HepG2 (cell line): ENCODE data around the gene NUDT14. TPM values are rescaled to one million over a fixed set of nuclear protein-coding genes. Genes with fewer than 3 reads are reported as not detected.

Source experiments
- ATAC-seq: fragments of 200-7000 bp; cut with Tn5 transposase; 3 replicates; pipeline ENCODE4 v1.9.1; 2020; ENCODE audit warnings: mild to moderate bottlenecking, moderate library complexity
- BruUV-seq: library from RNA; stranded (reverse); fragments of 400-500 nt; replicated peaks from 2 replicates; lab custom pipeline; 2021; lab: Mats Ljungman, UMichigan
- CTCF ChIA-PET: fragments of 300-600 bp; formaldehyde crosslinking; extraction: SDS; loops from one replicate; lab custom pipeline; 2021; ENCODE audit warnings: low total read pairs, inconsistent platforms, low intra/inter-chr PET ratio; lab: Yijun Ruan, JAX
- POLR2A ChIA-PET: fragments of 350-600 bp; sonication (Branson Sonifier 250); formaldehyde crosslinking; loops from one replicate; lab custom pipeline; 2020; ENCODE audit warnings: antibody characterized with exemption, inconsistent platforms; lab: Yijun Ruan, JAX
- DNase-seq: peaks from one replicate; pipeline ENCODE4 v3.0.0-alpha.2; 2015; ENCODE audit warnings: low spot score
- FAIRE-seq: peaks from 3 replicates; lab custom pipeline; 2011; peaks lifted over from hg19 to GRCh38; lab: Jason Lieb, UNC
- H2AFZ ChIP-seq: one replicate; pipeline ENCODE4 v1.6.1; 2011; ENCODE audit warnings: low read length, inconsistent platforms
- H3K27ac ChIP-seq: fragments of 300-600 bp; 3 replicates; pipeline ENCODE4 v1.8.0; 2011; ENCODE audit warnings: mixed run types, mild to moderate bottlenecking, mixed read lengths, low read length, inconsistent platforms; ENCODE audit not compliant: insufficient read depth; ENCODE audit errors: extremely low read length
- H3K27me3 ChIP-seq, 2 experiments: fragments of 200-600 bp in 1 of 2; 2 replicates in 1 of 2; 3 replicates in 1 of 2; pipeline versions ENCODE4 v1.6.0 to v1.8.0; 2011; ENCODE audit warnings: low read length in 2 of 2, mild to moderate bottlenecking in 2 of 2, moderate library complexity in 2 of 2, inconsistent platforms in 1 of 2; ENCODE audit not compliant: insufficient read depth in 2 of 2, control insufficient read depth in 1 of 2
- H3K36me3 ChIP-seq, 2 experiments: fragments of 200-600 bp in 1 of 2; replicated peaks in 1 of 2; 2 replicates in 1 of 2; 3 replicates in 1 of 2; pipeline versions ENCODE4 v1.5.1 to v1.8.0; 2011; ENCODE audit warnings: low read length in 2 of 2, inconsistent platforms in 1 of 2; ENCODE audit not compliant: insufficient read depth in 2 of 2, control insufficient read depth in 1 of 2
- H3K4me1 ChIP-seq: 2 replicates; pipeline ENCODE4 v1.5.1; 2012; ENCODE audit warnings: low read length, inconsistent platforms; ENCODE audit not compliant: insufficient read depth
- H3K4me2 ChIP-seq: 2 replicates; pipeline ENCODE4 v1.6.0; 2011; ENCODE audit warnings: low read depth, low read length, inconsistent platforms
- H3K4me3 ChIP-seq, 3 experiments: fragments of 200-600 bp in 1 of 3; sonication (generic), shearing (Covaris generic) in 1 of 3; replicated peaks in 1 of 3; 2 replicates each; pipeline ENCODE4 v1.5.1; 2011 to 2016; ENCODE audit warnings: low read length in 3 of 3, inconsistent platforms in 2 of 3, low read depth in 2 of 3, mild to moderate bottlenecking in 2 of 3, control low read depth in 1 of 3, mixed read lengths in 1 of 3; ENCODE audit not compliant: insufficient read depth in 1 of 3
- H3K79me2 ChIP-seq: one replicate; pipeline ENCODE4 v1.6.1; 2011; ENCODE audit warnings: low read length, inconsistent platforms; ENCODE audit not compliant: insufficient read depth
- H3K9ac ChIP-seq: 2 replicates; pipeline ENCODE4 v1.6.0; 2011; ENCODE audit warnings: mild to moderate bottlenecking, low read depth, low read length, inconsistent platforms; ENCODE audit not compliant: insufficient read depth
- H3K9me3 ChIP-seq: 2 replicates; pipeline ENCODE4 v1.5.1; 2012; ENCODE audit warnings: mild to moderate bottlenecking, low read length
- H4K20me1 ChIP-seq: 2 replicates; pipeline ENCODE4 v1.6.0; 2011; ENCODE audit warnings: inconsistent platforms, mild to moderate bottlenecking, low read length, moderate library complexity; ENCODE audit not compliant: insufficient read depth
- ARID4A ChIP-seq: sonication (generic); formaldehyde crosslinking; IDR thresholded peaks from 2 replicates; pipeline ENCODE4 v1.5.0; 2020; ENCODE audit warnings: mild to moderate bottlenecking, missing genetic modification reagents, borderline replicate concordance
- ZNF629 ChIP-seq: sonication (generic); formaldehyde crosslinking; conservative IDR thresholded peaks from 2 replicates; pipeline ENCODE4 v1.5.0; 2020; ENCODE audit warnings: missing genetic modification reagents
- WGBS: methylation state at CpG from one replicate; pipeline ENCODE4 v1.1.6; 2017; ENCODE audit warnings: low lambda C conversion rate; 5-methylcytosine and 5-hydroxymethylcytosine counted together
- in situ Hi-C: cut with HindIII; loops from 2 replicates; pipeline ENCODE4 v1.10.0; 2017; ENCODE audit warnings: low pct_unique_long_range_greater_than_20kb; ENCODE audit not compliant: extremely low pct_ligation_motif_present
- intact Hi-C: fragments of 100-400 bp; cut with micrococcal nuclease; formaldehyde crosslinking; loops from one replicate; pipeline ENCODE4 v1.10.0; 2022; ENCODE audit not compliant: unreplicated experiment
- polyA plus RNA-seq, 8 experiments: library from polyadenylated mRNA; depleted of rRNA in 3 of 8; stranded (reverse) in 7 of 8; unstranded in 1 of 8; fragments of >200 nt; fragmentation: Illumina TruSeq in 4 of 8; extraction: Trizol in 4 of 8; gene quantifications; 2 replicates each; pipeline versions ENCODE4 v1.2.1 to v1.2.3, GENCODE V29; 2011 to 2016; ENCODE audit warnings: low read depth in 4 of 8, missing spikeins in 1 of 8, mixed read lengths in 1 of 8; ENCODE audit not compliant: insufficient read depth in 1 of 8
- total RNA-seq, 5 experiments: library from RNA; depleted of rRNA; stranded (reverse); fragments of >200 nt; fragmentation: Illumina TruSeq; extraction: Trizol; gene quantifications; 2 replicates each; pipeline ENCODE4 v1.2.3, GENCODE V29; 2016; ENCODE audit warnings: low read depth in 1 of 5

NUDT14 gene
- total and polyA plus RNA-seq, 2 of the 13 experiments (the other 11 are each of a cell fraction or from before 2014, with no cell fraction given) = 5.8 to 6.1 TPM

GRCh38 chr14:105152794-105153241 lies 28.3 kb downstream of the NUDT14 start:
- no peak overlapping the region for H3K4me3 ChIP-seq
- no TSS peak for BruUV-seq
- FAIRE-seq (no peak), DNase-seq (no peak), ATAC-seq (no peak)
- in situ Hi-C loops = no loop called here
- peaks cover 32 to 64% of the 10 kb centered on the region in 2 experiments for H3K27me3 ChIP-seq
- ChIA-PET CTCF (no interaction called here), POLR2A (no interaction called here)
- H3K9ac ChIP-seq = no peak overlapping the region
- WGBS = 19% methylated on average over 10 of the region's 14 CpGs
- H3K36me3 ChIP-seq = no peaks in the 10 kb centered on the region
- H4K20me1 ChIP-seq = no peaks in the 10 kb centered on the region
- no peak overlapping the region for H2AFZ ChIP-seq
- no peaks in the 10 kb centered on the region for H3K9me3 ChIP-seq
- H3K79me2 ChIP-seq = no peaks in the 10 kb centered on the region
- H3K27ac ChIP-seq = no peak overlapping the region
- no peak overlapping the region for H3K4me2 ChIP-seq
- H3K4me1 ChIP-seq = peaks cover 9% of the 10 kb centered on the region; the same call in 1 of the 2 replicates
- intact Hi-C loops = no loop called here
- TF ChIP-seq ARID4A (no peak), ZNF629 (CRISPR knock-in tag) (peak; percentile 79; the same call in 1 of the 2 replicates)
- TF ChIP-seq, all 625 proteins: peak for 1
